HG02759 (cell line): ENCODE measurements around the gene ZNF296.

Experiments used
- ATAC-seq: cut with Tn5 transposase; IDR thresholded peaks from one replicate; pipeline ENCODE4 v1.9.1; 2021; ENCODE audit warnings: mild to moderate bottlenecking, moderate library complexity; ENCODE audit not compliant: unreplicated experiment

Gene ZNF296

DNA sequence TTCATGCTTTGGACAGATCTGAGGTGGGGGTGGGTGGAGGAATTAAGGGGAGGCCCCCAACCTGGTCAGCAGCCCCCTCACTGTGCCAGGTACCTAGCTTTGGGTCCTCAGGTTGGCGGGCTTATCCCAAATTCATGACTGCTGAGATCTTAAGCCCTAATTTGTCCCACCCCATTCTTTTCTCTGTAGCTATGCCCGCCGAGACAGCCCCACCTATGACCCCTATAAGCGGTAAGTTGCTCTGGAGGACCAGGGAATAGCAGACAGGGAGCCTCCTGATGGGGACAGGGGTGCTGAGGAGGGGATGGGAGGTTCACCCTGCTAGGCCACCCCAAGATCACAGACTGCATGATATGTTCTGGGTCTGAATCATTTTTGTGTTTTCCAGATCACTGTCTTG lies 14.3 kb downstream of the ZNF296 start:
- no peak for ATAC-seq

- ATAC-seq: peak; percentile 61
Measured at GRCh38 chr19:45059258-45059965, 16.9 kb downstream of the ZNF296 start.

DNA sequence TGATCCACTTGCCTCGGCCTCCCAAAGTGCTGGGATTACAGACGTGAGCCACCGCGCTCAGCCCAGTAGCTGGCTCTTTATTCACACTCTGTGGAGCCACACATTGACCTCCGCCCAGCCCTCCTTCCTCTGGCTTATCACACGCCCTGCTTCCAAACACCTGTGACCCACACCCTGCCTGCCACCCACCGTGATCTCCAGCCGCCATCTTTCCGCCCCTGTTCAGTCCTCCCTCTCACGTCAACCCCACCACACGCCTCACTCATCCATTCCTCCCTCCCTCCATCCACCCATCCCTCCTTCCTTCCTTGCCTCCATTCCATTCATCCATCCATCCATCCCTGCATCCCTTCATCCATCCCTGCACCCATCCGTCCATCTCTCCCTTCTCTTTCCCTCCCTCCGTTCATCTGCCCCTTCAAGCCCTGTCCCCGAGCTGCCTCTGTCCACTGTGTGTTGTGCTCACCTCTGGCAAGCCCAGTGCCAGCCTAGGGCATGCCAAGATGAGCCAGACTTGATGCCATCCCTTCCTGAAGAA lies 17.6 kb downstream of the ZNF296 start:
- ATAC-seq: no peak

GRCh38 chr19:45057444-45057843 lies 18.8 kb downstream of the ZNF296 start:
- ATAC-seq: no peak

- no peak for ATAC-seq
Measured at GRCh38 chr19:45056831-45057230, 19.4 kb downstream of the ZNF296 start.

DNA sequence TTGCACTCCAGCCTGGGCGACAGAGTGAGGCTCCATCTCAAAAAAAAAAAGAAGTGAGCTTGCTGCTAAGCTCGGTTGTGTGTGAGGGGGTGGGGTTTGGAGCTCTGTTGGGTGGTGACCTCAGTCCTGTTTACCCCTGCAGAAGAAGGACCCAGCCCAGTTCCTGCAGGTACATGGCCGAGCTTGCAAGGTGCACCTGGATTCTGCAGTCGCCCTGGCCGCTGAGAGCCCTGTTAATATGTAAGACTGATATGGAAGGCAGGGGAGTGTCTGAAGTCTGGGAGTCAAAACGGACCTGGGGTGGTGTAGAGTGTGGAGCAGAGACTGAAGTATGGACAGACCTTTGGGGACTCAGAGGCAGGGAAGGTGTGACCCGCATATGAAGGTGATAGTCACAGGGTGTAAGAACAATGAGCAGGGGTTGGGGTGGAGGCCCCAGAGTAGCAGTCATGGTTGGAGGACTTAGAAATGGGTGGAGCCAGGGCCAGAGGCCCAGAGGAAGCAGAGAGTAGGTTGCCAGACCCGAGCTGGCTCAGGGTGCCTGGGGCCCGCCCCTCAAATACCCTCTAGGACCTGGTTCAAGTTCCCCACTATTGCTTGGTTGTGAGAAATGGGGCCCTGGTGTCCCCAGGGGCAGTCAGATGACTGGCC lies 24.2 kb downstream of the ZNF296 start:
- no peak for ATAC-seq

GRCh38 chr19:45050036-45050435 lies 26.2 kb downstream of the ZNF296 start:
- no peak for ATAC-seq

DNA sequence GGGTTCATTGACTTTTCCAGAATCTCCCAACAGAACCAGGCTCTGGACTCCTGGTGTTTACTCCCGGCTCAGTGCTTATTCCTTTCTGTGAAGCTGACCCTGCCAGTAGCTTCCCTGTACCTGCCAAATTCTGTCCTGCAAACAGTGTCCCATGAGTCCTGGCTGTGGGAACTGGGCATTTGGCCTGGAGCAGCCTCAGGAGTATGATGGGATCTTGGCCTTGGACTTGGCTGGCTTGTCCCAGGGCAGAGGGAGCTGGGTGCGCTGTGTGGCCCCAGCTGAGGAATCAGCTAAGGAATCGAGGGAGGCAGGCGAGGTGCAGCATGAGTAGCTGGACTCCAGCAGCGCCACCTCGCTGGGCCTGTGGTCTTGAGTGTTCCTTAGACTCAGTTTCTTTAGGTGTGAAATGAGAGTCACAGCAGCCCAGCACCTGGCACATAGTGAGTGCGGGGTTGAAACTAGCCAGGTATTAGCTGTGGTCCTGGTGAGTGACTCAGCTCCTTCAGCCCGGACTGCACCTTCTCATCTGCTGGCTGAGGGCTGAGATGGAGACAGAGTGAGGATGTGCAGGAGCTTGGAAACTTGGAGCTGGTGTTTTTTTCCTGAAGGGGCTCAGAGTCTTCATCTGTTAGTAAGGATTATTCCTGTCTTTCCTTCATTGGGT lies 27.1 kb downstream of the ZNF296 start:
- no peak for ATAC-seq

- peak; percentile 57 for ATAC-seq
Measured at GRCh38 chr19:45047188-45047797, 29.0 kb downstream of the ZNF296 start.

DNA sequence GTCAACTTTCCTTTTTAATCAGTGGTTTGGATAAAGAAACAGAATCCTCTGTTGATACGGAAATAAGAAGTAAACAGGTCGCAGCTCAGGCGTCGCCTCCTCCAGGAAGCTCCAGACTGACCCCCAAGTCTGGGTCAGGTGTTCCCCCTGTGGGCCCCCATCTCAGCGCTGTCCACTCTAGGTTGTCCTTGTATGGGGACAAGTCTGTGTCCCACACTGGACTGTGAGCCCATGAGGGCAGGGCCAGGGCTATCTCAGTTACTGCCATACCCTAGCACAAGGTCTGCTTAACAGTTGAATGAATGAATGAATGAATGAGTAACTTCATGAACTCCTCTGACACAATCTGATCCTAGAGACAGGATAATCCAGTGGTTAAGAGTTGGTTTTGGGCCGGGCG lies 29.9 kb downstream of the ZNF296 start:
- no peak for ATAC-seq

- ATAC-seq: no peak
Measured at GRCh38 chr19:45045671-45046353, 30.5 kb downstream of the ZNF296 start.

- ATAC-seq: no peak
Measured at GRCh38 chr19:45041125-45041524, 35.2 kb downstream of the ZNF296 start.

GRCh38 chr19:45040059-45040771 lies 36.1 kb downstream of the ZNF296 start:
- no peak for ATAC-seq

DNA sequence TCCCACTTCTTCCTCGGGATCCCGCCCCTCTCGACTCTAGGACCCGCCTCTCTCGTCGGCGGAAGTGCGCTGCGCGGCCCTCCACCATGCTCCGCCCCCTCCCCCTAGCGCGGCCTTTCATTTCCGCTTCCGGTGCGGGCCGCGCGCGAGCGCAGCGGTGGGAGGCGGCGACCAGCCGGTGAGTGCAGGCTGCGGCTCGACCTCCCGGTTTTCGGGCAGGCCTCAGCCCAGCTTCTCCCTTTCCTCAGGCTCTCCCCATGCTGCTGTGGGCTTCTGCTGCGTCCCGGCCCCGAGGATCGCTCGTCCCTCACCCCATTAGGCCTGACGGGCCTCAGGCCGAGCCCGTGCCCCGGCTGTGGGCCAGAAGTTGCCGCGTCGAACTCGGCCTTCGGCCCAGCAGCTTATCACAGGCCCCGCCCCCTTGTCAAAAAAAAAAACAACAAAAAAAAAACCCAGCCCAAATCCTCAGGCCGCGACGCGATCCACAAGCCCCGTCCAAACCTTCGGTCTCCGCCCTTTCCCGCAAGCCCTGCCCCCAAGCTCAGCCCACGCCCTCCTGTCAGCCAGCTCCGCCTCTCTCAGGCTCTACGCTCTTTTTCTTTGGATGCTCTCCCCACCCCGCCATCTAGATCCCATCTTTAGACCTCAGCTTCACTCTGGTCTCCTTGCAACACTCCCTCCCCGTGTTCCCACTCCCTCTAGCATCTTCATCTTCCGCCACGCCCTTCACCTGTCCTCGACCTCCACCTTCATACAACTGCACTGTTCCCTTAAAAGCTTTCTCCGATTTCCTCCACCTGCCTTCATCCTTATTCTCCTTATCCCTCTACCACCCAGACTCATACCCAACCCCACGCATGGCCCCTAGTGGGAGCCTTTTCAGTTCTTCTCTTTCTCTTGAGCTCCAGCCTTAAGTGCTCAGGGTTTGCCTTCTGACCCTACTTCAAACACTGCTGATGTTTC lies 37.1 kb downstream of the ZNF296 start, which contains the start of gene CLASRP:
CLASRP (plus strand) TSS at position 115 of the 963 bp plus-strand sequence. CDS start 1,168 bp downstream, outside the sequence.
- peak; percentile 95 for ATAC-seq

GRCh38 chr19:45037393-45038169 lies 38.7 kb downstream of the ZNF296 start:
- ATAC-seq: no peak

- ATAC-seq: no peak
Measured at GRCh38 chr19:45035755-45036154, 40.5 kb downstream of the ZNF296 start.

DNA sequence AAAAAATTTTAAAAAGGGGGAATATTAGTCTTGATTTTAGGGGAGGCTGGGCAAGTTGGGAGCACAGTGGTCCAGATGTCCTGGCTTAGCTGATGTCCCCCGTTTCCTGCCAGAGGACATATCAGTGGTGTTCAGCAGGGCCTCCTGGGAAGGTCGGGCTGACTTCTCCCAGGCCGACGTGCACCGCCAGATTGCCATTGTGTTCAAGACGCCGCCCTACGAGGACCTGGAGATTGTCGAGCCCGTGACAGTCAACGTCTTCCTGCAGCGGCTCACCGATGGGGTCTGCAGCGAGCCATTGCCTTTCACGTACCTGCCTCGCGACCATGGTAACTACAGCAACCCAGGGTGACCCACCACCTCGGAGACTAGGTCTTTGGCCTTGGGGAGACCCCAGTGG lies 43.9 kb downstream of the ZNF296 start:
- no peak for ATAC-seq

DNA sequence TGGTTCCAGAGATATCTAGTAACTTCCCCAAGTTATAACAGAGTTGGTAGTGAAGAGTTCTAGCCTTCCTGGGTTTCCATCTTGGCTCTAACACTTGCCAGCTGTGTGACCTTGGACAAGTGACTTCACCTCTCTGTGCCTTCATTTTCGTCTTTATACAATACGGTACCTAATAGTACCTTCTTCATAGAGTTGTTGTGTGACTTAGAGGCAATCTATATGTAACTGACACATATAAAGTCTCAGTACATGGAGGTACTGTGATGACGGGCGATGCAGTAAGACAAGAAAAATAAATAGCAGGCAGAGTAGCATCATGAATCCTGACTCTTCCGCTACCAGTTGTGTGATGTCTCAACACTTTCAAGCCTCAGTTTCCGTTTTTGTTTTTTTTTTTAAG lies 45.5 kb downstream of the ZNF296 start:
- ATAC-seq: no peak
